Measurements from ENCODE around the gene TTLL4.
"Not testable (repeated sequence)": the region's sequence is repeated elsewhere in the genome, so short reads cannot be mapped to it uniquely, and the experiment has no call there.

TTLL4 gene

GRCh38 chr2:218745559-218746469, 35.2 kb downstream of the TTLL4 start:
- H3K27ac Mint-ChIP-seq = peak overlapping the region; percentile 79
- no peak overlapping the region for H3K4me3 Mint-ChIP-seq
- no peaks in the 10 kb centered on the region for H3K27me3 Mint-ChIP-seq
- H3K9me3 Mint-ChIP-seq = no peaks in the 10 kb centered on the region
- H3K4me1 Mint-ChIP-seq = peaks cover 20% of the 10 kb centered on the region
- ATAC-seq (no peak), DNase-seq (no peak)
- peaks cover 51% of the 10 kb centered on the region for H3K36me3 Mint-ChIP-seq (ENCODE audit: low read depth)

GRCh38 chr2:218746470-218746795, 35.8 kb downstream of the TTLL4 start:
- peaks cover 20% of the 10 kb centered on the region for H3K4me1 Mint-ChIP-seq
- no peak for DNase-seq
- H3K4me3 Mint-ChIP-seq = no peak overlapping the region
- no peak for ATAC-seq
- H3K36me3 Mint-ChIP-seq (ENCODE audit: low read depth) = peaks cover 54% of the 10 kb centered on the region
- no peak overlapping the region for H3K27ac Mint-ChIP-seq
- H3K9me3 Mint-ChIP-seq = no peaks in the 10 kb centered on the region
- no peaks in the 10 kb centered on the region for H3K27me3 Mint-ChIP-seq

- peaks cover 56% of the 10 kb centered on the region for H3K36me3 Mint-ChIP-seq (ENCODE audit: low read depth)
- H3K4me1 Mint-ChIP-seq = peaks cover 20% of the 10 kb centered on the region
- ATAC-seq (no peak), DNase-seq (no peak)
- H3K27me3 Mint-ChIP-seq = no peaks in the 10 kb centered on the region
- H3K27ac Mint-ChIP-seq = no peak overlapping the region
- H3K4me3 Mint-ChIP-seq = no peak overlapping the region
- no peaks in the 10 kb centered on the region for H3K9me3 Mint-ChIP-seq
Observed at GRCh38 chr2:218746960-218747359, 36.3 kb downstream of the TTLL4 start.

GRCh38 chr2:218748741-218749441, 38.3 kb downstream of the TTLL4 start:
- H3K9me3 Mint-ChIP-seq = no peaks in the 10 kb centered on the region

GRCh38 chr2:218754201-218754600, 43.6 kb downstream of the TTLL4 start:
- H3K27me3 Mint-ChIP-seq = no peaks in the 10 kb centered on the region
- no peaks in the 10 kb centered on the region for H3K4me1 Mint-ChIP-seq
- H3K9me3 Mint-ChIP-seq = no peaks in the 10 kb centered on the region
- DNase-seq (no peak), ATAC-seq (no peak)
- peaks cover 50% of the 10 kb centered on the region for H3K36me3 Mint-ChIP-seq (ENCODE audit: low read depth)
- H3K27ac Mint-ChIP-seq = no peak overlapping the region
- no peak overlapping the region for H3K4me3 Mint-ChIP-seq

More at GRCh38 chr2:218748741-218749441, 38.3 kb downstream of the TTLL4 start:
- Mint-ChIP-seq H3K27me3 (no peaks in the 10 kb centered on the region), H3K27ac (no peak overlapping the region), H3K4me3 (no peak overlapping the region), H3K4me1 (peaks cover 14% of the 10 kb centered on the region), H3K36me3 (ENCODE audit: low read depth) (peaks cover 66% of the 10 kb centered on the region)
- no peak for DNase-seq
- ATAC-seq = no peak

GRCh38 chr2:218754781-218755180, 44.1 kb downstream of the TTLL4 start:
- H3K36me3 Mint-ChIP-seq (ENCODE audit: low read depth) = peaks cover 47% of the 10 kb centered on the region
- DNase-seq = no peak
- no peak overlapping the region for H3K27ac Mint-ChIP-seq
- no peak overlapping the region for H3K4me3 Mint-ChIP-seq
- peaks cover 5% of the 10 kb centered on the region for H3K4me1 Mint-ChIP-seq
- no peaks in the 10 kb centered on the region for H3K9me3 Mint-ChIP-seq
- no peak for ATAC-seq
- H3K27me3 Mint-ChIP-seq = no peaks in the 10 kb centered on the region

GRCh38 chr2:218755198-218755566, 44.5 kb downstream of the TTLL4 start:
- H3K9me3 Mint-ChIP-seq = no peaks in the 10 kb centered on the region
- H3K4me3 Mint-ChIP-seq = no peak overlapping the region
- no peaks in the 10 kb centered on the region for H3K27me3 Mint-ChIP-seq
- peaks cover 5% of the 10 kb centered on the region for H3K4me1 Mint-ChIP-seq
- H3K36me3 Mint-ChIP-seq (ENCODE audit: low read depth) = peaks cover 44% of the 10 kb centered on the region
- DNase-seq (no peak), ATAC-seq (no peak)
- H3K27ac Mint-ChIP-seq = no peak overlapping the region

GRCh38 chr2:218755567-218756404, 45.2 kb downstream of the TTLL4 start:
- DNase-seq (no peak), ATAC-seq (no peak)
- H3K27ac Mint-ChIP-seq = no peak overlapping the region
- H3K9me3 Mint-ChIP-seq = no peaks in the 10 kb centered on the region
- H3K4me3 Mint-ChIP-seq = no peak overlapping the region
- H3K4me1 Mint-ChIP-seq = peaks cover 5% of the 10 kb centered on the region
- peaks cover 39% of the 10 kb centered on the region for H3K36me3 Mint-ChIP-seq (ENCODE audit: low read depth)
- no peaks in the 10 kb centered on the region for H3K27me3 Mint-ChIP-seq

GRCh38 chr2:218756599-218757377, 46.2 kb downstream of the TTLL4 start:
- Mint-ChIP-seq H3K9me3 (no peaks in the 10 kb centered on the region), H3K27ac (no peak overlapping the region), H3K27me3 (no peaks in the 10 kb centered on the region), H3K4me1 (peaks cover 5% of the 10 kb centered on the region), H3K4me3 (no peak overlapping the region), H3K36me3 (ENCODE audit: low read depth) (peaks cover 35% of the 10 kb centered on the region)
- ATAC-seq (no peak), DNase-seq (no peak)

- Mint-ChIP-seq H3K9me3 (no peaks in the 10 kb centered on the region), H3K4me1 (peaks cover 5% of the 10 kb centered on the region), H3K36me3 (ENCODE audit: low read depth) (no peaks in the 10 kb centered on the region), H3K4me3 (no peak overlapping the region), H3K27me3 (no peaks in the 10 kb centered on the region), H3K27ac (no peak overlapping the region)
- DNase-seq = no peak
- ATAC-seq = no peak
Observed at GRCh38 chr2:218761795-218762194, 51.2 kb downstream of the TTLL4 start.

GRCh38 chr2:218772759-218773158, 62.1 kb downstream of the TTLL4 start:
- peaks cover 26% of the 10 kb centered on the region for H3K36me3 Mint-ChIP-seq (ENCODE audit: low read depth)
- H3K27ac Mint-ChIP-seq, H3K27me3 Mint-ChIP-seq, DNase-seq, H3K4me1 Mint-ChIP-seq, ATAC-seq, H3K4me3 Mint-ChIP-seq: not testable (repeated sequence)
- H3K9me3 Mint-ChIP-seq = peaks cover 12% of the 10 kb centered on the region

GRCh38 chr2:218773881-218774280, 63.2 kb downstream of the TTLL4 start:
- Mint-ChIP-seq H3K27me3 (peaks cover 4% of the 10 kb centered on the region), H3K9me3 (peaks cover 15% of the 10 kb centered on the region), H3K27ac (no peak overlapping the region), H3K4me3 (no peak overlapping the region), H3K4me1 (no peaks in the 10 kb centered on the region), H3K36me3 (ENCODE audit: low read depth) (peaks cover 29% of the 10 kb centered on the region)
- DNase-seq (no peak), ATAC-seq (no peak)

- H3K4me1 Mint-ChIP-seq = peaks cover 4% of the 10 kb centered on the region
- H3K27me3 Mint-ChIP-seq = peaks cover 22% of the 10 kb centered on the region
- H3K4me3 Mint-ChIP-seq = no peak overlapping the region
- H3K27ac Mint-ChIP-seq = no peak overlapping the region
- H3K36me3 Mint-ChIP-seq (ENCODE audit: low read depth) = peaks cover 21% of the 10 kb centered on the region
- peaks cover 19% of the 10 kb centered on the region for H3K9me3 Mint-ChIP-seq
- ATAC-seq = no peak
- no peak for DNase-seq
Observed at GRCh38 chr2:218776488-218776887, 65.9 kb downstream of the TTLL4 start.
